HG03095 (cell line): Measurements from ENCODE around the gene LENG1.

ENCODE experiments used
- ATAC-seq: cut with Tn5 transposase; IDR thresholded peaks from one replicate; pipeline ENCODE4 v1.9.1; 2021; ENCODE audit warnings: moderate library complexity; ENCODE audit not compliant: unreplicated experiment

The LENG1 gene

DNA sequence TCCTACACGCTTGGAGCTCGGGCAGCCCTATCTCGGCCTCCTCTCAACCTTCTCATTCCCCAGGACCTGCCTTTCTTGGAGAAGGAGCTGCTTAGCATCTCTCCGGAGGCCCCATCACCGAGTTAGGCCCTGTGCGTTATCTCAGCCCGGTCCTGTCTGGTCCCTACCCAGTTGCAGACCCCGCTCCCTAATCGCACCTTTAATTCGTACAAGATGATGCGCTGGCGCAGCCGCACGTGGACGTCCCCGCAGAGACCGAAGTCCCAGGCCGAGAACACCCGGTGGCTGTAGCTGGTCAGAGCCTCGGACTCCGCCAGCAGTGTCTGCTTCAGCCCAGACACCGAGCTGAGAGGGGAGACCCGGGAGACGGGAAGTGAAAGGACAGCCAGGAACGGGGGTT lies 5.7 kb upstream of the LENG1 start:
- no peak for ATAC-seq

DNA sequence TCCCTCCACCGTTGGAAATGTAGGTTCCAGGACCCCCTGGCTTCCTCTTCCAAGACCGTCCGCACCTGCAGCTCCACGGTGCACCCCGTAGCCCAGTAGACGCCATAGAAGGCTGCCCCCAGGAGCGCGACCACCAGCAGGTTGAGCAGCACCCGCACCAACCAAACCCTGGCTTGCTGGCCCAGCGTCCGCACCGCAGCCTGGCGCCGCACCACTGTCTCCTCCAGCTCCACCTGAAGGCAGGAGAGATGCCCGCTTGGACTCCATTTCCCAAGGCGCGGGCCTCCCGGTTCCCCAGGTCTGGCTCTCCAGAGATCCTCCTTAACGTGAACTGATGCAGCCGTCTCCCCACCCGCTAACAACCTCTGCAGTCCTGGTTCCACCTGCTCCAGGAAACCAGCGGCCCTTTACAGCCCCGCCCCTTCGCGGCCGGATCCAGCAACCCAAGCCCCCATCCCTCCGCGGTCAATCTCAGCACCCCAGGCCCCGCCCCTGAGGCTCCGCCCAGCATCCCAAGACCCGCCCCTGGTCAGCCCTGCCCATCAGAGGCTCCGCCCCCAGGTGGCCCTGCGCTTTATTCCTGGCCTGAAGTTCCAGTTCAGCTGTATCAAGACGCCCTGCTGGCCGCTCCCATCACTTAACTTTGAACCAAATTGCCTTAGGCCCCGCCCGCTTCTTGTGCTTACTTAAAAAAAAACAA lies 5.0 kb upstream of the LENG1 start:
- no peak for ATAC-seq

DNA sequence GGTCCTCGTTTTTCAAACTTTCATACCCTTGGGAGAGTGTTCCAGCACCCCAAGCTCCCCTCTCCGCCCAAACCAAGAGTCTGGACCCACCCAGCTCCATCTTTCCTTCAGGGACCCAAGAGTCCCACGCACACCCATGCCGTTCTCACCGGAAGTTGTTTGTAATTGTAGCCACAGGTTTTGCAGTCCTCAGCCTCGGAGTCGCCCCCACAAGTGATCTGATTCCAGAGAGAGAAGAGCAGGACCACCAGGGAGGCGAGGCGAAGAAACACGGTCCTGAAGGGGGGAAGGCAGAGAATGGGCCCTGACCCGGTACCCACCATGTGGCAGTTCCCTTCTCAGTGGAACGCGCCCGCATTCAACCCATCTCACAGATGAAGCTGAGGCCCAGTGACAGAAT lies 3.4 kb upstream of the LENG1 start:
- no peak for ATAC-seq

DNA sequence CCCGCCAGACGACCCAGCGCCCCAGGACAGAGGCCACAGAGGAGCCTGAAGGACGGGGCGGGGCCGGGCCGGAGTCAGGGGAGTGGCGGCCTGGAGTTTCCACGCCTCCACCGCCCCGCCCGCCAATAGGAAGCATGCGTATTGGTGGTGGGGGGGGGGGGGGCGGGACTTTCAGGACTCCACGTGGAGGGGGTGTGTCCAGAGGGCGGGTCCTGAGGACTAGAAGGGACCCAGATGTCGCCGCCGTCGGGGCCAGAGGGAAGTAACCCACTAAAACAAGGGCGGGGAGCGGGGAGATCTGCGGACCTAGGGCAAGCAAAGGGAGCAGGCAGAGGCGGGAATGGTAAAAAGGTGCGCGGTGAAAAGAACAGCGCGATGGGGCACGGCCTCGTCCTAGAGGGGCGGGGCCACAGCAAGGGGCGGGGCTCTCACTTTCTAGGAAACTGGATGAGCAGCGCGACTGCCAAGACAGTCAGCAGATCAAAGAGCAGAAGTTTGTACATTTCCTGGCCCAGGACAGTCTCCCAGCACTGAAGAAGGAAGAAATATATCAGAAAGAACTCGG lies 2.8 kb upstream of the LENG1 start:
- ATAC-seq: no peak

DNA sequence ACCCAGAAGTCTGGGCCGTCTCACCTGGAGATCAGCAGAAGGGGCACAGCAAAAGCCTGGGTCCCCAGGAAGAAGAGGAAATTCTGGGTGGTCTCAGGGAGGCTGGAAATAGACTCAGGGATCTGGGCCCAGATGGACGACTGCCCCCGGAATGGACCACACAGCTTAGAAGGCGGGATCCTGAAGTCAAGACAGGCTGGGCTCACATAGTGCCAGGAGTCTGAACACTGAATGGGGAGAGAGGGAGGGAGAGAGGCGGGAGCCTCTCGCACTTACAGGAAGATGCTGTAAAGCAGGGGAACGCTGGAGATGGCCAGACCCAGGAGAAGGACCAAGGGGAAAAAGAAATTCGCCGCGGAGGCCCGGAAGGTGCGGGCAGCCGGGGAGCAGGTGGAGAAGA lies 1.3 kb upstream of the LENG1 start:
- no peak for ATAC-seq

DNA sequence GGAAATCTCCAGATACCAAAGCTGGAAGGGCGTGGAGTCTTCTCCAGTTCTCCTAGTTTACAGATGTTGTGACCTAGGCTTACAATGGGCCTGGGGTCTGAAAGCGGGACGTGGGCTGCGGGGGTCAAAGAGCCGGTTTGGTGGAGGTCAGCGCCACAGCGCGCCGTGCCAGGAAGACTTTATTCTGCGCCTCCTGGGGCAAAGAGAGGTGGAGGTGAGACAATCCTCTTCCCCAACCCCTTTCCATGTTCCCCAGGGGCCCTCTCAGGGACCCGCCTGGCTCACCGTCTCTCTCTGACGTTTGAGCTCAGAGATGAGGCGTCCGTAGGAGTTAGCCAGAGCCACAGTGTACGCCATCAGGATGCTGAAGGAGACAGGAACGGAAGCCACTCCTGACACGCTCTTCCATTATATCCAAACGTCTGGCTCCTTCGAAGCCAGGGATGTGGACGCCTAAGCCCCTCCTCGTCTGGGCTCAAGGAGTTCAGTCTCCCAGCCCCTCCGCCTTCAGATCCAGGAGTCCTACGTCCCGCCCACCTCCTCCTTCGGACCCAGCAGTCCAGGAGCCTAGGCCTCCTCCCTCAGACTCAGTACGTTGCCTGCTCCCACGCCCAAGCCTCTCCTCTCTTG lies 776 bp upstream of the LENG1 start:
- ATAC-seq: peak; percentile 0

DNA sequence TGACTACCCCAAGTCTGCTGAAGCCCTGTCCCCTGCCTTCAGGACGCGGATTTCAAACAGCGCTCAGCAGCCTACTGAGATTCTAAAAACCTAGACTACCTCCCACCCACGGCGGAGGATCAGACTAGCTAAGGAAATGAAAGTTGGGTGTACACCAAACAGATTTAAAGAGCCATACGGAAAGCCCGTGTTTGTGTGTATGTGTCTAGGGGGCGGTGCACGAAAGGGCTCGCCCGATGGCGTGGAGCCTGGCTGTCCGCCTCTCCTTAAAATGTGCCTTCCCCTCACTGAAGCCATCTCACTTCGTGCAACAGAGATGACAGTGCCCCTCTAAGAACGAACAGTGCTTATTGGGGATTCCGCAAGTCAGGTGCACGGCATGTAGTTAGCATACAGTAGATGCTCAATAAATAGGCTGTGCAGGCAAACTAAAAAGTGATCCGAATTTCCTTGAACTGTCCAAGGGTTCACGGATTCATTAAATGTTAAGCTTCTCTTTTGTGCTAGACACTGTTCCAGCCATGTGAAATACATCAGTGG lies 639 bp downstream of the LENG1 start:
- ATAC-seq: no peak

DNA sequence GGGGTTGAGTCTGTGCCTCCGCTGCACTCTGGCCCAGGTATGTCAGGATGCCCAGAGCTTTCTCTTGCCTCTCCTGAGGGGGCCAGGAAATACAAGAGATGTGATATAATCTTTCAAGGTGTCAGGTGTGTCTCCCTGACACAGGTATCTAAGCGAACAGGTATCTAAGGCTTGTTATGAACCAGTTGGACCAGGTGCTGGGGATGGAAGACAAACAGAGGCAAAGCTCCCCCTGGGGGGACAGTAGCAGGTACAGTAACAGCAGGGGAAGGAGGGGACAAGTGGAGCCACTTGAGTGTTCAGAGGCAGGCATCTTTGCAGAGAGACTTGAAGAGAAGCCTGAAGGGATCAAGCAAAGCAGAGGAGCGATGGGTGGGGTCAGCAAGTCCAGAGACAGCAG lies 2.6 kb downstream of the LENG1 start:
- no peak for ATAC-seq

DNA sequence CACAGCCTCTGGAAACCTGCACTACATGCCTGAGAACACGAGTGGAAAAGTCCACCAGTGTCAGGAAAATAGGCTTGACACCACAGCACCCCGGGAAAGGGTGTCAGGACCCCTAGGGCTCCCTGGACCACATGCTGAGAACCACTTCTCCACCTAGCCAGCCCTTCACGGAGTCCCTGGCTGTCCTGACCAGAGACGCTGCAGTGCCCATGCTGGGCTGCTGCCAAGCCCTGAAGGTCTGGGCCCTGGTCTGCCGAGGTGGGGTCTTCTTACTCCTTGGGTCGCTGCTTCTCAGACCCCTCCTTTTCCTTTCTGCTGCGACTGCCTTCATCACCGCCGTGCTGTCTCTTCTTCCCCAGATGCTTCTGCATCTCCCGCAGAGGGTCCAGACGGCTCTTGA lies 3.0 kb downstream of the LENG1 start:
- no peak for ATAC-seq

DNA sequence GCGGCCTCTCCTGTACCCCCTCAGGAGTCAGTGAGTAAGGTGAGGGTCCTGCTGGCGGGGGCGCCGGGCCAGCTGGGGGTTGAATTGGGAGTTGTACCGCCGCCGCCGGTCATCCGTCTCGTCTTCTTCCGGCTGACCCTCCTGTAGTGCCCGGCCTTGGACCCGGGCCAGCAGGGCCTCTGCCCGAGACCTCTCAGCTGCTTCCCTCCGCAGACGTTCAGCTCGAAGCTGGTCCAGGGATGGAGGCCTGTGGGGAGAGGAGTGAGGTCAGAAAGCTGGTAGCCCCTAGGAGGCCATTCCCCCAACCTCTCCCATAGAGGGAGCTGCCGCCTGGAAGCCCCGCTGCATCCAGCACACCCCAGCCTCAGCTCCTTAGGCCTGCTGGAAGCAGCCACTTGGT lies 3.8 kb downstream of the LENG1 start:
- no peak for ATAC-seq

DNA sequence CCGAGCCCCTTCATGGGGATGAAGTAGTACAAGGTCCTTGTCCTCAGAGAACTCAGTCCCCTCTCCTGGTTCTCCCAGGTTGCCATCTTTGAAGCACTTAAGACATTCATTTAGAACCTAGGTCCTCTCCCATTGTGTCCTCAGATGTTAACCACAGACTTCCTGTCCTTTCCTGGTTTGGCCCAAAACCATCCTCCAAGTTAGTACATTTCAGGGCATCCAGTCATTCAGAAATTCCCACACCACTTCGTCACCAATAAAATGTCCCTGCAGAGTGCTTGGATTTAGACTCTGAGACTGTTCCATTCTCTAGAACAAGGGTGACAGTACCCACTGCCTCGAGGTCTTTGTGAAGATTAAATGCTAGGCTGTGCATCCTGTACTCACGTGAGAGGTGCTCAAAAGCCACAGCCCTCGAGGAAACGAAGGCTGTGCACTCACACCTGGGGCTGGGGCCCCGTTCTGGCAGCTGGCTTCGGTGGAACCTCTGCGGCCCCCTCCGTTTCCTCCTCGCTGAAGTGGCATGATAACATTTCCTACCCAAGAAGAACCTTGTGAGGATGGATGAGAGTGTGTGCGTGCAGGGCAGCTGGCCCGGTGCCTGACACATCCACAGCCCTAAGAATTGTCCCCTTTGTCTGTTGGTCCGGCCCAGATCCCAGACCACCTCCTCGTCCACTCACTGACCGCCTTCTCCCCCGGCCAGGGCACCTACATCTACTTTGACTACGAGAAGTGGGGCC lies 4.7 kb downstream of the LENG1 start:
- no peak for ATAC-seq

DNA sequence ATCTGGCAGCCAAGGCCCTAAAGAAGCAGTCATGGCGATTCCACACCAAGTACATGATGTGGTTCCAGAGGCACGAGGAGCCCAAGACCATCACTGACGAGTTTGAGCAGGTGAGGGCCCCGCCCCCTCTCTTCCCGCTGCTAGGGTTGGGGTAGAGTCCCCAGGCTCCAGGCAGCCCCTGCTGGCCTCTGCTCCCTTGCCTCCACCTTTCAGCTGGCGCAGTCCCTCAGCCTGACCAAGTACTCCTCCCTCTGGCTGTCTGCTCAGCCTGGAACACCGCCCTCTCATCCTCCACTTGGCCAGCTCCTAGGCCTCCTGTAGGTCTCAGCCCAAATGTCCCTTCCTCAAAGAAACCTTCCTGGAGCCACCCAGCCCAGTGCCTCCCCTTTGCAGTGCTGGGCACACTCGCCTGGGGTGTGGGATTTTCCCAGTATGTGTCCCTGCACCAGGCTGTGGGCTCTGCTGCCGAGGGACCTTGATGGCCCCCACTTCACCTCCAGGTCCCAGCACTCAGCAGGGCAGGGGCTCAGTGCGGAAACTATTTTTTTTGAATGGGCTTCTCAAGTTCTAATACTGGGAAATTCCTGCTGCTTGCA lies 5.7 kb downstream of the LENG1 start:
- no peak for ATAC-seq

DNA sequence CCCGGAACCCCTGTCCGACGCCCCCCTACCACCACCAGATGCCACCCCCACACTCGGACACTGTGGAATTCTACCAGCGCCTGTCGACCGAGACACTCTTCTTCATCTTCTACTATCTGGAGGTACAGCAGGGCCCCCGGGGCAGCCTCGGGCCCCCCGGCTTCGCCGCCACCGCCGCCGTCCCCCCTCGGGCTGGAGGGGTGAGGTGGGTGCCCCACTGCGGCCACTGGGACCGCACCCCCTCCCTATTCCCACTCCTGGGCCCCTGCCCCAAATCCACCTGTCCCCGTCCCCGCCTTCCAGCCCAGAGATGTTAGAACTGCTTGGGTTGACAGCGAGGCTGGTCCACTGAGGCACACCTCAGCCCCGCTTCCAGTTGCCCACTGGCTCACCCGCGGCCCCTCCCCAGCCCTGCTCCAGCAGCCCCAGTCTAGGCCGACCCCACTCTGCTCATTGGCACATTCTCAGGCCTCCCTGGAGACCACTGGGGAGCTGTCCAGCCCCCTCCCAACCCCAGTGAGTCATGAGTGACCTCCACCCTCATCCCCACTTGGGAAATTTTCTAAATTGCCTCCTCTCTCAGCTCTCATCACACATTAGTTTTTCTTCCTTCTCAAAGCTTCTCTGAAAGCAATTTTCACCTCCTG lies 6.5 kb downstream of the LENG1 start:
- ATAC-seq: no peak

DNA sequence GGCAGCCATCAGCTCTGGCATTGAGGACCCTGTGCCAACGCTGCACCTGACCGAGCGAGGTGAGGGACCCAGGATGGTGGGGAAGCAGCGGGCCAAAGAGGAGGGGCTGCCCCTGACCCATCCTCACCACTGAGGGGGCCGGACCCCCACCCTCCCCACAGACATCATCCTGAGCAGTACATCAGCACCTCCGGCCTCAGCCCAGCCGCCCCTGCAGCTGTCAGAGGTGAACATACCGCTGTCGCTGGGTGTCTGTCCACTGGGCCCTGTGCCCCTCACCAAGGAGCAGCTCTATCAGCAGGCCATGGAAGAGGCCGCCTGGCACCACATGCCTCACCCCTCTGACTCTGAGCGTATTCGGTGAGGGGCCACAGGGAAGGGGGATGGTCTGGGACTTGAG lies 7.3 kb downstream of the LENG1 start:
- ATAC-seq: no peak

DNA sequence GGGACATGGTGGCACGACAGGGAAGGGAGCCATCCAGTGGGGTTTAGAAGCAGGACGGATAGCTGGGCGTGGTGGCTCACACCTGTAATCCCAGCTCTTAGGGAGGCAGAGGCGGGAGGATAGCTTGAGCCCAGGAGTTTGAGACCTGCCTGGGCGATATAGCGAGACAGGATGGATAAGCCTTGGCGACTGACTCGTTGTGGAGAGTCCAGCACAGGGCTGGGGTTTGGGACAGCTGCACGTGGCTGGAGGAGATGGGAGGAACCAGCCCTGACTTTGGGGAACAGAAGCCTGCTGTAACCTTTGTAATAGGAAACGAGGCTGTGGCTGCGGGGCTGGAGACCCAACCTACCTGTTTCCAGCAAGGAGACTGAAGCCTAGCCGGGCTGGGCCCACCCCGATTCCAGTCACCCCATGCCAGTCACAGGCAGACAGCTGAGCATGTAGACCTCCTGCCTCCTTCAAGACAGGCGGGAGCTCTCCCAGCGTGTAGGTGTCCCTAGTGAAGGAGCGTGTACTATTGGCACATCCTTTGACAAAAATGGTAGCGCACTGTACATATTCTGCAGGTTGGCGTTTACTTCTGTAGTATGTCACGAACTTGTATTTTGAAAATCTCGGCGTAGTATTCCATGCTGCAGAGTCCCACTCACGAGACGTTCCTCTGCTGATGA lies 8.0 kb downstream of the LENG1 start:
- ATAC-seq: no peak

DNA sequence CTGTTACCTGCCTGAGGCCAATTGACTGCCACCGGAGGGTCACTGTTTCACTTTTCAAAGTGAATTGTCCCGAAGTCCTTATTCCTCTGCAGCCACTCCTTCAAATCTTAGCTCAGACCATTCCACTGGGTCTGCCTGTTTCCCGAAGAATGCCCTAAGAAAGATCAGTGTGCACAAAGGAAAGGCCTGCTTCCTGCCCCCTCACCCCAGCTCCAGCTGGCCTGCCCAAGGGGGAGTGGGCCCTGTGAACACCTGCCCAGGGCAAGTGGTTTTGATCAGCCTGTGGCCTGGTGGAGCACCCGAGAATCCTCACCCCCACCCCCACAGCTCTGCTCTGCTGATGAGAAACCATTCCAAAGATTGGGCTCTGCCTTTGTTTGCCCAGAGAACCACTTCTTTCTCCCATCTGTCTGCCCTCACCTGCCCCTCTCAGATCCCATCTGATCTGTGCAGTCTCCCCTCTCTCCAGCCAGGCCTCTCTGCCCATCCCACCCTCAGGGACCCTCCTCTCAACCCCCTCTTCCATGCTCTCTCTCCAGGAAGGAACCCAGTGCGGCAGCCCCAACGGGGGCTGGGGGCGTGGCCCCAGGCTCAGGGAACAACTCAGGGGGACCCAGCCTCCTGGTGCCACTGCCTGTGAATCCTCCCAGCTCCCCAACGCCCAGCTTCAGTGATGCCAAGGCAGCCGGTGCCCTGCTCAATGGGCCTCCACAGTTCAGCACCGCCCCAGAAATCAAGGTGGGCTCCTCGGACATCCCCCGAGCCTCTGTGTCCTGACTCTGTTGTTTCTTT lies 10.3 kb downstream of the LENG1 start:
- no peak for ATAC-seq

DNA sequence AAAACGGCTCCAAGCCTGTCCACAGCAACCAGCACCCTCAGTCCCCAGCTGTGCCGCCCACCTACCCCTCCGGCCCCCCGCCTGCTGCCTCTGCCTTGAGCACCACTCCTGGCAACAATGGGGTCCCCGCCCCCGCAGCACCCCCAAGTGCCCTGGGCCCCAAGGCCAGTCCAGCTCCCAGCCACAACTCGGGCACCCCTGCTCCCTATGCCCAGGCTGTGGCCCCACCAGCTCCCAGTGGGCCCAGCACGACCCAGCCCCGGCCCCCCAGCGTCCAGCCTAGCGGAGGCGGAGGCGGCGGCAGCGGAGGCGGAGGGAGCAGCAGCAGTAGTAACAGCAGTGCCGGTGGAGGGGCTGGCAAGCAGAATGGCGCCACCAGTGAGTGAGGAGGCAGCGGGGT lies 11.4 kb downstream of the LENG1 start:
- ATAC-seq: no peak

DNA sequence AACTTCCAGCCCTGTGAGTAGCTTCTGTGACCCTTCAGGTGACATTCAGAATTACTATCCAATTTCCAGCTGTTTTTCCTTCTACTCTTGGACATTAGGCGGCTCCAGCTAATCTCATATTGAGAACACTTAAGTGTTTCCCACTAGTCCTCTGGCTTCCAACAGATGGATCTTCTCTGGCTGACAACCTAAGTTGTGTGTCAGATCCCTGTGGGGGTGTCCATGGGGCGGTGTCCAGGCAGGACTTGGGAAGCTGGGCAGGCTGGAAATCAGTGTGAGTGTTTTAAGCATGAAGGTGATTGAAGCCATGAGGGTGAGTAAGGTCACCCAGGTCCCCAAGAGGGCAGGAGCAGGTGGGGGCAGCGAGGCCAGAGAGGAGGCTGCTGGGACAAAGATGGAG lies 11.8 kb downstream of the LENG1 start:
- no peak for ATAC-seq

DNA sequence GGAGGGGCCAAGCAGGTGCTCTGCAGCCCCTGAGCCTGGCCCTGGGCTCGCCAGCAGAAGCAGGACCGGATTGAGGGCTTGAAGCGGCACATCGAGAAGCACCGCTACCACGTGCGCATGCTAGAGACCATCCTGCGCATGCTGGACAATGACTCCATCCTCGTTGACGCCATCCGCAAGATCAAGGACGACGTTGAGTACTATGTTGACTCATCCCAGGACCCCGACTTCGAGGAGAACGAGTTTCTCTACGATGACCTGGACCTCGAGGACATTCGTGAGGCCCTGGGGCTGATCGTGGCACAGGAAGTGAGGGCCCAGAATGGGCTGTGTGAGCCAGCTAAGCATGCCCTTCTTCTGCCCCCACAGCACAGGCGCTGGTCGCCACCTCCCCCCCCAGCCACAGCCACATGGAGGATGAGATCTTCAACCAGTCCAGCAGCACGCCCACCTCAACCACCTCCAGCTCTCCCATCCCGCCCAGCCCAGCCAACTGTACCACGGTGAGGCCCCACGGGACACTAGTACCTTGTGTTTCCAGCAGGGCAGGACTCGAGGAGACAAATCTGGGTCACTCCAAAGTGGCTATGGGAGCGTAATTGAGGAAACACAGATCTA lies 13.9 kb downstream of the LENG1 start:
- no peak for ATAC-seq
